Thyroid gland (tissue), 4 donors: ENCODE measurements around the gene PRSS38.

ENCODE experiments used
- CTCF ChIP-seq, 6 experiments: fragments of 200-600 bp in 3 of 6; fragments of 450-650 bp in 3 of 6; sonication (generic) in 3 of 6; IDR thresholded peaks; one replicate each; pipeline ENCODE4 v1.5.1; 2016 to 2019; ENCODE audit warnings: antibody characterized with exemption in 6 of 6, mild to moderate bottlenecking in 2 of 6, inconsistent platforms in 1 of 6, moderate library complexity in 1 of 6
- POLR2A ChIP-seq, 2 donors: fragments of 450-650 bp; IDR thresholded peaks; one replicate each; pipeline ENCODE4 v1.6.1; 2017; ENCODE audit warnings: antibody characterized with exemption in 2 of 2, mild to moderate bottlenecking in 2 of 2, moderate library complexity in 1 of 2

- no peak for TF ChIP-seq CTCF (IDR thresholded peaks at IDR 0.05)
- TF ChIP-seq POLR2A (IDR thresholded peaks at IDR 0.05): no peak
Observed at GRCh38 chr1:227838181-227838580, 22.7 kb downstream of the PRSS38 start.
